Measurements from ENCODE around the gene RNF8. TPM values are rescaled to one million over a fixed set of nuclear protein-coding genes. Genes with fewer than 3 reads are reported as not detected.

RNF8 gene
- total and polyA plus RNA-seq, 2 donors (not counting 3 experiments of a cell fraction or from before 2014, with no cell fraction given), result 16.6 to 27.3 TPM

GRCh38 chr6:37321101-37321500, 32.7 kb upstream of the RNF8 start:
- peaks cover 15% of the 10 kb centered on the region for H3K4me1 ChIP-seq (ENCODE audit: control insufficient read depth, extremely low read depth, insufficient read depth, low read length)
- peaks cover 0 to 27% of the 10 kb centered on the region in 2 experiments for H3K36me3 ChIP-seq (ENCODE audit: control insufficient read depth in 2 of 2, extremely low read depth in 1 of 2, insufficient read depth in 2 of 2, low read length in 2 of 2)
- H4K20me1 ChIP-seq (replicated peaks; ENCODE audit: control insufficient read depth, extremely low read depth, insufficient read depth, low read length), result no peaks in the 10 kb centered on the region
- H3K79me2 ChIP-seq (ENCODE audit: control insufficient read depth, insufficient read depth, low read length), result no peaks in the 10 kb centered on the region
- ChIA-PET CTCF (interaction anchor here (0.5 to 1.7 kb wide), 3 partner anchors 9 to 303 kb away, joined by 3 to 4 read pairs (median 3); no protein-coding TSS in a partner anchor), POLR2A (no interaction called here)
- DNase-seq (ENCODE audit: low read depth, low spot score) (peak; percentile 55), FAIRE-seq (no peak)
- TF ChIP-seq JUN (IDR thresholded peaks at IDR 0.05; ENCODE audit: borderline replicate concordance, insufficient read depth, insufficient read length, low read depth), result no peak
- TF ChIP-seq GATA2 (IDR thresholded peaks at IDR 0.05; ENCODE audit: insufficient read depth, insufficient read length, low read depth, low read length), result no peak
- TF ChIP-seq FOS (IDR thresholded peaks at IDR 0.05; ENCODE audit: borderline replicate concordance, insufficient read depth, low read length), result no peak
- TF ChIP-seq CTCF (IDR thresholded peaks at IDR 0.05; ENCODE audit: extremely low read depth in 1 of 2, insufficient read depth in 1 of 2, low read depth in 1 of 2, low read length in 2 of 2), result no peak
- TF ChIP-seq POLR2A (IDR thresholded peaks at IDR 0.05; ENCODE audit: low read depth, low read length), result no peak
- TF ChIP-seq POLR2AphosphoS5 (IDR thresholded peaks at IDR 0.05; ENCODE audit: insufficient read depth, low read depth, low read length), result no peak
- TF ChIP-seq, protein P1, sequence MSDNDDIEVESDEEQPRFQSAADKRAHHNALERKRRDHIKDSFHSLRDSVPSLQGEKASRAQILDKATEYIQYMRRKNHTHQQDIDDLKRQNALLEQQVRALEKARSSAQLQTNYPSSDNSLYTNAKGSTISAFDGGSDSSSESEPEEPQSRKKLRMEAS (IDR thresholded peaks at IDR 0.05; ENCODE audit: insufficient read depth, insufficient read length), result no peak
- TF ChIP-seq EZH2 (IDR thresholded peaks at IDR 0.05; ENCODE audit: borderline replicate concordance, low read depth, low read length, severe bottlenecking), result no peak
- no peak for TF ChIP-seq MYC (IDR thresholded peaks at IDR 0.05; ENCODE audit: low read depth, low read length)
- no peak overlapping the region for H3K4me2 ChIP-seq (ENCODE audit: insufficient read depth, low read length)
- no peak overlapping the region for H3K4me3 ChIP-seq (replicated peaks in 1 of 3; ENCODE audit: insufficient read depth in 1 of 3, low read depth in 1 of 3, low read length in 3 of 3)
- no peaks in the 10 kb centered on the region for H3K9me3 ChIP-seq (replicated peaks; ENCODE audit: control insufficient read depth, insufficient read depth, low read length)
- H3K27ac ChIP-seq (ENCODE audit: insufficient read depth, low read depth, low read length), result no peak overlapping the region
- H2AFZ ChIP-seq (ENCODE audit: low read depth, low read length), result no peak overlapping the region
- no TSS peak for BruUV-seq (replicated peaks)
- no peaks in the 10 kb centered on the region for H3K9me1 ChIP-seq (replicated peaks; ENCODE audit: control insufficient read depth, extremely low read depth, insufficient read depth, low read length)
- dilution Hi-C loops (cut with MboI; ENCODE audit: extremely low pct_ligation_motif_present, low sequenced_read_pairs) (no loop called here), intact Hi-C loops (cut with micrococcal nuclease) (no loop called here)
- H3K27me3 ChIP-seq (ENCODE audit: control insufficient read depth in 2 of 2, insufficient read depth in 2 of 2, low read length in 2 of 2), result no peaks in the 10 kb centered on the region
- no peak overlapping the region for H3K9ac ChIP-seq (replicated peaks; ENCODE audit: extremely low read depth, insufficient read depth, low read length)
